Stimulated activated CD8-positive, alpha-beta memory T cell treated with anti-CD3 and anti-CD28 coated beads, Interleukin-12 subunit alpha, Interleukin-12 subunit beta, amount 100 ng/mL, for 24 hours (primary cell): ENCODE data around the gene FGFR4.
A peak's percentile ranks its signal among the peaks of the same experiment; 100 is the strongest.
"Not testable (repeated sequence)": the region's sequence is repeated elsewhere in the genome, so short reads cannot be mapped to it uniquely, and the experiment has no call there.

Experiments
- DNase-seq: peaks from one replicate; pipeline ENCODE4 v3.0.0-alpha.2; 2020; ENCODE audit errors: extremely low read depth

FGFR4 gene

DNA sequence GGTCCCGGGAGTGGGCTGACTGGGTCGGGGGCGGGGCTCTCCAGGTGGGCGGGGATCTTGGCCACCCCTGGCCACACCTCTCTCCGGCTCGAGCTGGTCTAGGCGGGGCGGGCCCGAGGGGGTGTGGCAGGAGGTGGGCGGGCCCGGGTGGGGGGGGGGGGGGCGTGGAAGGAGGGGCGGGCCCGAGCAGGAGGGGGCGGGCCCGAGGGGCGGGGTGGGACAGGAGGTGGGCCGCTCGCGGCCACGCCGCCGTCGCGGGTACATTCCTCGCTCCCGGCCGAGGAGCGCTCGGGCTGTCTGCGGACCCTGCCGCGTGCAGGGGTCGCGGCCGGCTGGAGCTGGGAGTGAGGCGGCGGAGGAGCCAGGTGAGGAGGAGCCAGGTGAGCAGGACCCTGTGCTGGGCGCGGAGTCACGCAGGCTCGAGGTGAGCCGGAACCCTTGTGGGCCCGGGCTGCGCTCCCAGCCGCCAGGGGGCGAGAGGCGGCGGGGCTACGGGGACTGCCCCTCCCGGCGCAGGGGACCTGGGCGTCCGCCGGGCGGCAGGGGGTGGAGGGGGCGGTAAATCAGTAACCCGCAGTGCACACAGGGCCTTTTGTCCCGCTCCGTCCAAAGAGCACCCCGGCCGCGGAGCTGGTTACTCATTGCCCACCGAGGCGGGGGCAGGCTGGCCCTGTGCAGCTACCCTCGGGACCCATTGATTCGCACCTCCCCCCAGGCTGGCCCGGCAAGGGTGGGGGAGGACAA lies at the start of gene FGFR4:
TSS of gene FGFR4 (plus strand) at position 262 of the 744 bp plus-strand sequence. CDS start 2,688 bp downstream, outside the sequence.
- peak; percentile 31 for DNase-seq

DNA sequence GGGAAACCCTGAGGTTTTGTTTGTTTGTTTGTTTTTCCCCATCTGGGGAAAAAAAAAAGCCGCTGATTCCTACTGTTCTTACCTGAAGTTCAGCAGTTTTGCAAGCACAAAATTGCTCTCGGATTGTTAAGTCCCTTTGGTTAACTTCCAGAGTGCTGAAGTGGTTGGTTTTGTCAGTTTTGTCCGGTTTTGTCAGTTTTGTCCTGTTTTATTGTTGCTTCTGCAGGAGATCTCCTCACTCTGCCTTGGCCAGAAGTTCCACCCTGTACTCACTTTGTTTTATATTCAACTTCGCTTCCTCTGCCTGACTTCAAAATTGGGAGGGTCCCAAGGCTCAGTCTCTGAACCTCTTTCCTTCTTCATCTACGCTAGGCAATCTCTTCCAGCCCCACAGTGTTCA lies 49.8 kb upstream of the FGFR4 start:
- DNase-seq, result no peak

DNA sequence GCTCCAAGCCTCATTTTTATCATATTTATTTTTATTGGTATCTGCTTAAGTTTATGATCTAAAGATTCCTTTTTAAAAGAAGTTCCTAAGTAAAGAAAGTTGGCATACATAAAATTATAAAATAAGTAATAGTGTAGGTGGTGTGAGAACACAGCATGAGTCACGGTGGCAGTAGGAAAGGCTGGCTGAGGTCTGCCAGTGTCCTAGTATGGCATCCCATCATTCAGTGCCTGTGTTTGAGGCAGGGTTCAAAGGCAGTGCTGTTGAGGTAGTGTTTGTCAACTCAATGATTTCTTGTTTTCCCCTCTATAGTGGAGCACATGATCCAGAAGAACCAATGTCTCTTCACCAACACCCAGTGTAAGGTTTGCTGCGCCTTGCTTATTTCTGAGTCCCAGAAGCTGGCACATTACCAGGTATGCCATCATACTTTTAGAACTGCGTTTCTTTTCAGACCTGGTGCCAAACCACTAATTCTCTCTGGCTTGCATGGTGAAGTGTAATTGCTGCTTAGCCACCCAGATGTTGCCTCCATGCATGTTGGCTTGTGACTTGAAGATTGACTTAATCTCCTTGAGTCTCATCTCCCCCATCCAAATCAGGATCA lies 45.8 kb upstream of the FGFR4 start:
- no peak for DNase-seq

DNA sequence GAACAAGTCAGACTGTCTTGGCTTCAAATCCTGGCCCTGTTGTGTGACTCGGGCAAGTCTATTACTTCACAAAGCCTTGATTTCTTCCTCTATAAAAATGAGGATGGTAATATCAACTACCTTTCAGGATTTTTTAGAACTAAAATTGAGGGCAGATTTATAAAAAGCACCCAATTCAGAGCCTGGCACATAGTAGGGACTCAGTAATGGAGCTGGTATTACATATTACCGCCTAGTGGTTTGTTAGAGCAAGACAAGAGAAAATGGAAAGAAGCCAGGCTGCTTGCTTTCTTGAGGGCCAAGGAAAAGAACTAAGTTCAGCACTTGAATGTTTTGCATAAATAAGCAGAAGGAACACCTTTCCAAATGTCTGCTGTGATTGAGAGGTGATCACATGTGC lies 44.8 kb upstream of the FGFR4 start:
- no peak for DNase-seq

DNA sequence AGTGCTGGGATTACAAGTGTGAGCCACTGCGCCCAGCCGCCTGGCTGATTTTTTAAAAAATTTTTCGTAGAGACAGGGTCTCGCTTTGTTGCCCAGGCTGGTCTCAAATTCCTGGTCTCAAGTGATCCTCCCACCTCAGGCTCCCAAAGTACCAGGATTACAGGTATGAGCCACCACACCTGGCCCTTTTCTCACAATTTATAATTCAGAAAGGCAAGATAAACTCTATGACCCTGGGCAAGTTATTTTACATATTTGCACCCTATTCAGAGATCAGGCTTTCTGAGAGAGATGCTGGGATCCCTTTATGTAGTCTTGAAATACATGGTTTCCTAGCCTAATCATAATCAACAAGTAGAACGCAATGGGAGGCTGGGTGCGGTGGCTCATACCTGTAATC lies 43.6 kb upstream of the FGFR4 start:
- DNase-seq, result no peak

DNA sequence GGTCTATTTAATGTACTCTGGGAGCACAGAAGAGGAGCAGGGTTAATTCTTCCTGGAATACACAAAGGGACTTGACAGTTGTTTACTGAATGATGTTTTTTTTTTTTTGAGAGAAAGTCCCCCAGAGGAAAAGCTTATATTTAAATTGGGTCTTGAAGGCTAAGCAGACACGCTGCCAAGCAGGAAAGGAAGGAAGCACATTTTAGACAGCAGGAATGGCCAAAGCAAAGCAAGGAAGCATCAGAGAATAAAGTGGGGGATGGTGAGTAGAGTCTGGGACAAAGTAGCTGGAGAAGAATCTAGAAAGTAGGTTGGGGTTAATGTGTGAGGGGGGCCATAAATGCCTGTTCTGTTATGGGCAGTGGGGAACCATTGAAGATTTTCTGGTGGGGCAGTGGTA lies 42.8 kb upstream of the FGFR4 start:
- no peak for DNase-seq

DNA sequence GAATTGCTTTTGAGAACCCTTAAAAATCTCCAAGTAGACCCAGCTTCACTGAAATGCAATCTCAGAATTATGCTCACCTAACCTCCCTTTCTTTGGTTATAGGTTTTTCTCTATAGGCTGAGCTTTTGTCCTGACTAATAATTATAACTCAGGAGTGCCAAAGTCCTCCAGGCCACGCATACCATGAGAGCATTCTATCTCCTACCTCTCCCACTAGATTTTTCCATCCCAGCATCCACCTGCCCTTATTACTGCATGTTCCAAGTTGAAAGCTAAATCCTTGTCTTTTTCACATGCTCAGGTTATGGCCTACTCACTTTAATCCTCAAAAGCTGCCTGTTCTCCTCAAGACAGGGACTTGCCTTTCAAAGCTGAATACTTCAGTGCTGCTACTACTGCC lies 42.1 kb upstream of the FGFR4 start:
- no peak for DNase-seq

DNA sequence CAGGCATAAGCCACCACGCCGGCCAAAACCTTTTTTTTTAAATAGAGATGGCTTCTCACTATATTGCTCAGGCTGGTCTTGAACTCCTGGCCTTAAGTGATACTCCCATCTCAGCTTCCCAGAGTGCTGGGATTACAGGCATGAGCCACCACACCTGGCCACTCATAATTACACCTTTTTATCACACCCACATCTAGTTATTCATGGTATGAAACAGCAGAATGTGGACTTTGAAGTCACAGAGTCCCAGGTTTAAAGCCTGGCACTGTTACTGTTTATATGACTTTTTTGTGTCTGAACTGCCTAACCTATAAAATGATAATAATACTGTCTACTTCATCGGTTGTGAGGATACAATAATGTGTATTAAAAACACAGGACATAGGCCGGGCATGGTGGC lies 41.1 kb upstream of the FGFR4 start:
- no peak for DNase-seq

DNA sequence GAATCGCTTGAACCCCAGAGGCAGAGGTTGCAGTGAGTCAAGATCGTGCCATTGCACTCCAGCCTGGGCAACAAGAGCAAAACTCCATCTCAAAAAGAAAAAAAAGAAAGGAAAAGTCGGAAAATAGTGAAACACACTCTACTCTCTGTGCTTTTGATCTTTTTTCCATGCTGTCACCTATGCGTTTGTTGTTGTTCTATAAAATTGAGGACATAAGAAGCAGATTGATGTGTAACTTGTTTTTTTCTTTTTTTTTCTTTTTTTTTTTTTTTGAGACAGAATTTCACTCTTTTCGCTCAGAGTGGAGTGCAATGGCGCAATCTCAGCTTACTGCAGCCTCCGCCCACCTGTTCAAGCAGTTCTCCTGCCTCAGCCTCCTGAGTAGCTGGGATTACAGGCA lies 38.2 kb upstream of the FGFR4 start:
- not testable (repeated sequence) for DNase-seq

DNA sequence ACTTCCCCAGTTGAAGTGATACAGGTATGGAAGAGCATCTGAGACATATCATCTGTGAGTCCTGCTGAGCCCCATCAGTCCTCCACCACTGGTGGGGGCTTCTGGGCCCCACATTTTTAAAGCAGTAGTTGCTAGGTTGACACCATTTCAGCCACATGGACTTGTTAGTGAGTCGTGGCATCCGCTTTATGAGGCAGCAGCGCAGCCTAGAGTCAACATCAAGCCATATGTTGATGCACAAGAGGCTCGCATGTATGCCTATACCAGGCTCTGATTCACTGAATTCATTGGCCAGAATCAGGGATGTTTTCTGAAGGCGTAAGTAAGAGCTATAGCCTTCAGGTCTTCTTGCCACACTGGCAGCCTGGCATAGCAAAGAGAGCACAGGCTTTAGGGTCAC lies 37.4 kb upstream of the FGFR4 start:
- DNase-seq, result no peak

DNA sequence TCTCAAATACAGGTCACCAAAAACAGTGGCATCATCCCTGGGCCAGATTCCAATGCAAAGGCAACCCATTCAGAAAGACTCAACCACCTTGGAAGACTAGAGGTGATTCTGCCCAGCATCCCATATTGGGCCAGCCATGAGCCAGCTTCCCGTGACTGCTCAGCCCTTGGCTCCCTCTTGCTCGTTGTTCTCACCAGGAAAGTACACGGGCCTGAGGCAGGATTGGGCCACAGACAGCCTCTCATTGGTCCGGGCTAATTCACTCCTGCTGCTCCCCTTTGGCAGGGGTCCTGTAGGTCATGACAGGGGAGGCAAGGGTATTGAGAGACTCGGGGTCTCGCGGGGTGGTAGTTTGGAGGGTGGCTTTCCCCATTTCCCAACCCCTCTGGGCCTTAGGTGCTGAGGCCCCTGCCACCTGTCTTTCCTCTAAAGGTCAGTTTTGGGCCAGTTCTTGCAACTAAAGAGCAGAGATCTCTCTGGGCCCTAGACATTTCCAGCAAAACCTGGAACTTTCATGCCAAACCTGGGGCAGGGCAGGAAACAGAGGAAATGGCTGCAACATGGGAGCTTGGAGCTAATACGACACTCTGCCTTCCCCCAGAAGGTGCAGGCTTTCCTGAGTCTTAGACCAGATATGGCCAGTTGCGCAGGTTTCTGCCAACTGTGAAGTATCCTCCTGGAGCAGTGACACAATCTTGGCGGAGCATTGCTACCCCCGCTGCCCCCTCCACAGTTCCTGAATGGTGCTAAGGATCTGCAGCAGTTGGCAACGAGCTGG lies 22.0 kb upstream of the FGFR4 start:
- DNase-seq, result no peak

DNA sequence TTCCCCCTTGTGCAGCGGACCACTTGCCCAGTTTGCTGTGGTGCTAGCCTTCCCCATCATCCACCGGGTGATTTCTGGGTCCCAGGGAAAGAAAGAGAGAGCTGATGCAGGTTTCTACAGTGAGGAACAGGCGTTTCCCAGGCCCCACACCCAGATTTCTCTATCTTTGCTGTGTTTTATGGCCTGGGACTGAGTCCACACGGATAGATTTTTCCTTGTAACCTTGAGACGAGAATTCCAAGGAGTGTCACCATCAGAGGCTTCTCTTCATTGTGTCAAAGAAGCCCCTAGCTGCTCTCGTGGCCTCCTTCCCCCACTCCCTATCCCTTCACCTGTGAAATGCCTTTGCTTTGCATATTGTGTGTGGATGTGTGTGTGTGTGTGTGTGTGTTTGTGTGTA lies 21.2 kb upstream of the FGFR4 start:
- no peak for DNase-seq

DNA sequence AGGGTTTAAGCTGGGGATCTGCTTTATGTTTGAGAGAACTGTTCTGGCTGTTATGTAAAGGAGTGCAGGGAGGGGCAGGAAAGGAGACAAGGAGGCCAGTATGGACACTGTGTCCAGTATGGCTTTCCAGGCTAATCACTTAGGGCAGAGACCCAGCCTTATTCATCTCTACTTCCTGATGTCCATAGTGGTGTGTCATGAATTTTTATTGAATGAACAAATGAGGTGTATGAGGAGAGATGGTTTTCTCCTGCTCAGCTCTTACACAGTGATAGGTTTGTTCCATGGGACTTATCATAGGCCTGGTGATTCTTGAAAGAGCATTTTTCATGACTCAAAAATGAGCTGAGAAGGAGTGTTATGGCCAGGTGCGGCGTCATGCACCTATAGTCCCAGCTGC lies 20.5 kb upstream of the FGFR4 start:
- DNase-seq, result no peak

DNA sequence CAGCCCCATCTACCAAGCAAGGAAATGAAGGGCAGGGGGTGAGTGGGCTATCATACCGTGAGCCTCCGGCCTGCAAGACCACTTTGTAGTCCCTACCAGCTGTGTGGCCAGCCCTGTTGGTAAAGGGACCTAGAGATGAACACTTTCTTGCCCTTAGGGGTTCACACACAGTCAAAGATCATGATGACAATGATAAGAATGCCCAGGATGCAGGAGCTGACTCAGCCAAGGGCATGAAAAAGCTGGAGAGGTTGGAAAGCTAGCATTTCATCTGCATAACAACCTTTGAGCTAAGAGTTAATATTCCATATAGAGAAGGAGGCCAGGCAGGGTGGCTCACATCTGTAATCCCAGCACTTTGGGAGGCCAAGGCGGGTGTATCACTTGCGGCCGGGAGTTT lies 19.2 kb upstream of the FGFR4 start:
- DNase-seq, result no peak

DNA sequence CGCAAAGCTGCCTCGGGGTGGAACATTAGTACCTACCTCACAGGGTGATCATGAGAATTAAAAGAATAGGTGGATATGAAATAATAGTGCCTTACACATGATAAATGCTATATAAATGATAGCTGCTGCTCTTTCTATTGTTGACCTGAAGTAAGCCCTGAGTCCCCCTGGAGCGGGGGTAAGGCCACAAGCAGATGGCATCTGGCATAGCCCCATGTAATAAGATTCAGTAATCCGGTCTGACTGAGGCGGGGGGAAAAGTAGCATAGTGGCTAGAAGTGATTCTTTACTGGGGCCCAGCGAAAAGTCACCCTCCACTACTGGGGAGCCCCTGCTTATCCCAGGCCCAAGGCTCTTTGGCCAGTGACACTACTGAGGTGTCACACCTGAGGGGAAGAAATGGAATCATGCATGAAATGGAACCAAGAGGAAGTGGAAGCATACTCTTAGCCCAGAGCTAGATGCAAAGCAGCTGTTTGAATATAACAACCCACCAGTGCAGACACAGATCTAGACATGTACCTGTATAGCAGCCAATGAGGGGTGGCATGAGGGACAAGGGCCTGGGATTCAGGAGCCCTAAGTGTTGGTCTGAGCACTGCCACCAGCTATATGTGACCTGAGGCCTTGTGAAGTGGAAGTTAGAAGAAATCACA lies 16.1 kb upstream of the FGFR4 start:
- DNase-seq, result no peak

DNA sequence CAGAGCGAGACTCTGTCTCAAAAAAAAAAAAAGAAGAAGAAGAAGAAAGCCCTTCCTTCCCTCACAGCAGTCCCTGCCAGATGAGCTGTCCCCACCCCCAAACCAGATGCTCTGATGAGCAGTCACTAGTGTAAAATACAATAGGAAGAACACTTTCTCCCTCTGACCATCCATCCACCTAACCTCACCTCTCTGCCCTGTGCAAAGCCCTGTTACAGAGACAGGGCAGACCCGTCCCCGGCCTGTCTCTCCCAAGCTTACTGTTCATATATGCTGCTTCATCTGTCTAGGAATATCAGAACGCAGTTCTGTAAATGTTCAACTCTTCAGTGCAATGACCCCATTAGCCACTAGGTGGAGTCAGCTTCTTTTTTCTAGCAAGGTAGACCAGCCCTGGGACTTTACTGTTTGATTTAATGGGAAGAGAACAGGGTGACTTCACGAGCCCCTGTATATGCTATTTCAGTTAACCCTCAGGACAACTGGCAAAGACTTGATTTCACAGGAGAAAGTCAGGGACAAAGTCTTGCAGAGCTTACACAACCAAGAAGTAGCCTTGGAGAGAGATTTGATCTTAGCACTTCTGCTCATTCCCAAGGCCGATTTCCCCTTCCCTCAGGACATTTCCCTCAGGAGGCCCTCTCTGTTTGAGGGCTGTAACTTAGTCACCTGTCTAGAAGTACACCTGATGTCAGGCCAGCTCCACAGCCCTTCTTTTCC lies 14.9 kb upstream of the FGFR4 start:
- DNase-seq, result peak; percentile 25

DNA sequence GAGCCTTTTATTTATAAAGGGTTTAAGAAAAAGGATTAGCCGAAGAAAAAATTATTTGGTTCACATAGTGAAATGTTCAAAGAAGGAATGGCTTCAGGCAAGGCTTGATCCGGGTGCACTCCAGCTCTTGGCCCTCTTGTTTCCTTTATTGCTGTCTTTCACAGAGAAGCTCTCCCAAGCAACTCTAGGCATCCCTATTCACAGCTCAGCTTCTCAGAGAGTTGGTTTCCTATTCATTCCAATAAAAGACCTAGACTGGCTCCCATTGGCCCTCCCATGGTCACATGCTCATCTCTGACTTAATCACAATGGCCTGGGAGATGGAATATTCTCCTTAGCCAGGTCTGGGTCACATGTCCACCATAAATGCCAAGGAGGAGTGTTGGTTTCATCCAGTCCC lies 9.4 kb upstream of the FGFR4 start:
- DNase-seq, result no peak

DNA sequence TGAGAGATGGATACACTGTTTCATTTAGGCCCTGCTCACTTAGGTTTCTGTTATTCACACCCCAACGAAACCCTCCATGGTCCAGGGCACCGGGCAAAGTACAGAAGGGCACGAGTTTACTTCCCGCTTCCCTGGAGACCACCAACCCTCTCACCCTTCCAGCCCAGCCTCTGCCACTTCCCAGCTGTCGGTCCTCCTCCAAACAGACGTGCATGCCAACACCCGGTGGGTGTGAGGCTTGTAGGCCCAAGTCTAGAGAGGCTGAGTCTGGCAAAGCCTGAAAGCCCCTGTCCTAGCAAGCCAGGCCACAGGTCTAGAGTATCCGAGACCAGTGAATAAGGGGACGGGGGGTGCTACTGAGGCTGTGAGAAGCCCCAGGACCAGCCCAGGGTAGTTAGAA lies 7.1 kb upstream of the FGFR4 start:
- no peak for DNase-seq

DNA sequence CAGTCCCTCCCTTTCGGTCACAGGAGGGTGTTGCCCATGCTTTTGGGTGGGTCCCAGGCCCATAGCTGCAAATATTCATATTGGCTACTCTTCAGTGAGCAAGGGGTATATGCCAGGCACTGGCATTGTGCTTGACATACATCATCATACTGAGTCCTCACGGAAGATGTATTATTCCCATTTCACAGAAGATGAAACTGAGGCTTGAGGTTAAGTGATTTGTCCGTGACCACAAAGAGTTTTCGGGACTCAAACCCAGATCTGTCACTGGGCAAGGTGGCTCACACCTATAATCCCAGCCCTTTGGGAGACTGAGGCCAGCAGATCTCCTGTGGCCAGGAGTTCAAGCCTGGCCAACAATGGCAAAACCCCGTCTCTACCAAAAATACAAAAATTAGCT lies 6.5 kb upstream of the FGFR4 start:
- no peak for DNase-seq

DNA sequence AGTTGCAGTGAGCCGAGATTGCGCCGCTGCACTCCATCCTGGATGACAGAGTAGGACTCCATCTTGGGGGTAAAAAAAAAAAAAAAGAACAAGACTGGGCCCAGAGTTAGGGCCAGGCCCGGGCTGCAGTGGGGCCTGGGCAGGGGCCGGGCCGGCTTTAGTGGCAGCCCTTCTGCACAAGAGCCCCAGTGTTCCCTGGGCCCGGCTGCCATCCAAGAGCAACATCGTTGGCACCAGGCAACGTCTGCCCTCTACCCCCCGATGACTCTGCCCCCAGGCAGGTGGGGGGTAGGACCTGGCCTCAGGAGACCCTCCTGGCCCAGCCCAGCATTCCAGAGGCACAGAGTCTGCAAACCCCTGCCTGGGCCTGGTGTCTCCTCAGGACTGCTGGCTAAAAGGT lies 4.9 kb upstream of the FGFR4 start:
- DNase-seq, result no peak

DNA sequence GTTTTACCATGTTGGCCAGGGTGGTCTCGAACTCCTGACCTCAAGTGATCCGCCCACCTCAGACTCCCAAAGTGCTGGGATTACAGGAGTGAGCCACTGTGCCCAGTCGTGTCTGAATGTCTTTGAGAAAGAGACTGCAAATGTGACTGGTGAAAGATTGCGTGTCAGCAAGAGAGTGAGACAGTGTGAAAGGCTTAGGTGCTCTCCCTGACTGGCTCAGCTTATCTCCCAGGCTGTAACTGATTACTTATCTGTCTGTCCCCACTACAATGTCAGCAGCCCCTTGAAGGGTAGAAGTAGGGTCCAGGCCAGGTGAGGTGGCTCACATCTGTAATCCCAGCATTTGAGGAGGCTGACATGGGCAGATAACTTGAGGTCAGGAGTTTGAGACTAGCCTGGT lies 3.4 kb upstream of the FGFR4 start:
- no peak for DNase-seq

DNA sequence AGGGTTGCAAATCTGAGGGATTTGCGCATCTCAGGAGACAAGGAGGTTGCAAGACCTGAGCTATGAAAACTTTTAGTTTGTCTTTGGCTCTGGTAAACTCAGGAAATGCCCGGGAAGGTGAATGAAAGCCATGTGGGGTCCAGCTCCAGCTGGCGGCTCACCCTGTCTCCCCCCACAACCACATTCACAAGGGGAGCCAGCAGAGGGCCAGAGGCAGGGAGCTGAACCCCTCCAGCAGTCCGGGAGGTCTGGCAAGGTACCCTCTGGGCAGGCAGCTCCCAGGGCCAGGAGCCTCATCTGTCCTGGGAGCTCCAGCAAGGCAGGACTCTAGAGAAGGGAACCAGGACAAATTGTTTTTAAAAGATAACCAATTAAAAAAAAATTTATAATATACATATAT lies 2.5 kb upstream of the FGFR4 start:
- no peak for DNase-seq
